Spleen (tissue), 7 donors: ENCODE data around the gene TRIM73.
"Not testable (repeated sequence)": the region's sequence is repeated elsewhere in the genome, so short reads cannot be mapped to it uniquely, and the experiment has no call there.

ENCODE experiments used
- POLR2A ChIP-seq, 3 donors: fragments of 450-650 bp; IDR thresholded peaks; one replicate each; pipeline ENCODE4 v1.5.1; 2017; ENCODE audit warnings: antibody characterized with exemption in 3 of 3, mild to moderate bottlenecking in 1 of 3
- POLR2AphosphoS5 ChIP-seq, 3 donors: sonication (generic); formaldehyde crosslinking; IDR thresholded peaks; one replicate each; pipeline ENCODE4 v1.5.1; 2017; ENCODE audit warnings: antibody characterized with exemption in 3 of 3
- TF ChIP-seq, protein P1 (sequence below), 11 experiments: fragments of 200-600 bp in 7 of 11; fragments of 450-650 bp in 4 of 11; sonication (generic) in 4 of 11; IDR thresholded peaks in 8 of 11; conservative IDR thresholded peaks in 3 of 11; 1 replicate in 7 of 11; 2 replicates in 4 of 11; pipeline versions ENCODE4 v1.4.0 to v1.8.0; 2016 to 2021; ENCODE audit warnings: antibody characterized with exemption in 11 of 11, inconsistent platforms in 4 of 11, mild to moderate bottlenecking in 1 of 11
- donor health status: DM: no; HTN: no; CAD: no; lungs with moderate emphysema.
- donor health status: DM: no; HTN: no; CAD: no.
- donor health status: DM: no; HTN: no; CAD: no.

GRCh38 chr7:75364079-75364478 lies 31.4 kb upstream of the TRIM73 start:
- TF ChIP-seq POLR2AphosphoS5, POLR2A (IDR thresholded peaks at IDR 0.05): not testable (repeated sequence)
- TF ChIP-seq, protein P1, sequence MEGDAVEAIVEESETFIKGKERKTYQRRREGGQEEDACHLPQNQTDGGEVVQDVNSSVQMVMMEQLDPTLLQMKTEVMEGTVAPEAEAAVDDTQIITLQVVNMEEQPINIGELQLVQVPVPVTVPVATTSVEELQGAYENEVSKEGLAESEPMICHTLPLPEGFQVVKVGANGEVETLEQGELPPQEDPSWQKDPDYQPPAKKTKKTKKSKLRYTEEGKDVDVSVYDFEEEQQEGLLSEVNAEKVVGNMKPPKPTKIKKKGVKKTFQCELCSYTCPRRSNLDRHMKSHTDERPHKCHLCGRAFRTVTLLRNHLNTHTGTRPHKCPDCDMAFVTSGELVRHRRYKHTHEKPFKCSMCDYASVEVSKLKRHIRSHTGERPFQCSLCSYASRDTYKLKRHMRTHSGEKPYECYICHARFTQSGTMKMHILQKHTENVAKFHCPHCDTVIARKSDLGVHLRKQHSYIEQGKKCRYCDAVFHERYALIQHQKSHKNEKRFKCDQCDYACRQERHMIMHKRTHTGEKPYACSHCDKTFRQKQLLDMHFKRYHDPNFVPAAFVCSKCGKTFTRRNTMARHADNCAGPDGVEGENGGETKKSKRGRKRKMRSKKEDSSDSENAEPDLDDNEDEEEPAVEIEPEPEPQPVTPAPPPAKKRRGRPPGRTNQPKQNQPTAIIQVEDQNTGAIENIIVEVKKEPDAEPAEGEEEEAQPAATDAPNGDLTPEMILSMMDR (IDR thresholded peaks at IDR 0.05 in 8 of 11, conservative IDR thresholded peaks at IDR 0.05 in 3 of 11) = not testable (repeated sequence)
